ENCODE data around the gene SMCP. TPM values are rescaled to one million over a fixed set of nuclear protein-coding genes. Genes with fewer than 3 reads are reported as not detected.

SMCP gene
- total RNA-seq, 6 donors from 2014 or later = not detected

DNA sequence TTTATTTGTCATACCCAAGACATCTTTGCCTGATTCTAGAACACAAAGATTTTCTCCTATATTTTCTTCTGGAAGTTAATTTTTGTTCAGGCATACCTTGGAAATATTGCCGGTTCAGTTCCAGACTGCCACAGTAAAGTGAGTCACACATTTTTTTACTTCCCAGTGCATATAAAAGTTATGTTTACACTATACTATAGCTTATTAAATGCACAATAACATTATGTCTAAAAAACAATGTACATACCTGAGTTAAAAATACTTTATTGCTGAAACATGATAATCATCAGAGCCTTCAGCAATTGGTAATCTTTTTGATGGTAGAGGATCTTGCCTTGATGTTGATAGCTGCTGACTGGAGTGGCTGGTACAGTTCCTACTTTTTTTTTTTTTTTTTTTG lies 10.0 kb downstream of the SMCP start:
- 87 to 92% methylated on average over 1 of the region's 1 CpG for WGBS, 2 donors
- TF ChIP-seq CTCF (IDR thresholded peaks at IDR 0.05) (no peak), EP300 (IDR thresholded peaks at IDR 0.05) (no peak), POLR2AphosphoS5 (IDR thresholded peaks at IDR 0.05) (no peak), POLR2A (IDR thresholded peaks at IDR 0.05) (no peak)
- DNase-seq = no peak
- no peaks in the 10 kb centered on the region for H3K36me3 ChIP-seq
- H3K4me3 ChIP-seq = no peak overlapping the region
- no peaks in the 10 kb centered on the region for H3K9me3 ChIP-seq
- H3K4me1 ChIP-seq = no peaks in the 10 kb centered on the region
- no peak overlapping the region for H3K27ac ChIP-seq
- no peaks in the 10 kb centered on the region for H3K27me3 ChIP-seq
- ATAC-seq (ENCODE audit: low FRiP score in 2 of 2) = no peak

- Histone ChIP-seq H3K27ac (no peak overlapping the region), H3K4me3 (no peak overlapping the region), H3K36me3 (no peaks in the 10 kb centered on the region), H3K4me1 (no peaks in the 10 kb centered on the region), H3K27me3 (no peaks in the 10 kb centered on the region), H3K9me3 (no peaks in the 10 kb centered on the region)
- no peak for DNase-seq
- ATAC-seq (ENCODE audit: low FRiP score in 2 of 2) = no peak
- TF ChIP-seq CTCF (IDR thresholded peaks at IDR 0.05) = no peak
- no peak for TF ChIP-seq POLR2A (IDR thresholded peaks at IDR 0.05)
- TF ChIP-seq EP300 (IDR thresholded peaks at IDR 0.05) = no peak
- no peak for TF ChIP-seq POLR2AphosphoS5 (IDR thresholded peaks at IDR 0.05)
- WGBS, 2 donors = 83 to 86% methylated on average over 4 of the region's 4 CpGs
These were observed 20.9 kb downstream of the SMCP start for GRCh38 chr1:152899027-152899426.

DNA sequence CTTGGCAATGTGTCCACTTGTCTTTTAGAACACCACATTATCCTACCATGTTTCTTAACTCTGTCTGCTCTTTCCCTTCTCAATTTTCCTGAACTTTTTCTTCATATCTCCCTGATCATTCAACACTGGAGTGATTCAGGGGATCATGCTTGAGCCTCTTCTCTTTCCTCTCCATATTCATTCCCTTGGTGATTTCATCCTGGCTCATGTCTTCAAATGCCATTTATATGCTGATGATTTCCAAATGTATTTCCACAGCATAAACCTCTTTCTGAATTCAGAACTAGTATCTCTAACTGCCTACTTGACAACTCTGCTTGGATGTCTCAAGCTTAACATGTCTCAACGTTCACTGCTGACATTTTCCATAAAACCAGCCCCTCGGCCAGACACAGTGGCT lies 21.8 kb downstream of the SMCP start:
- ATAC-seq (ENCODE audit: low FRiP score in 2 of 2) (no peak), DNase-seq (no peak)
- Histone ChIP-seq H3K27me3 (no peaks in the 10 kb centered on the region), H3K9me3 (no peaks in the 10 kb centered on the region), H3K36me3 (no peaks in the 10 kb centered on the region), H3K4me1 (no peaks in the 10 kb centered on the region), H3K4me3 (no peak overlapping the region), H3K27ac (no peak overlapping the region)
- 48 to 80% methylated on average over 2 of the region's 2 CpGs for WGBS, 2 donors
- TF ChIP-seq EP300 (IDR thresholded peaks at IDR 0.05) = no peak
- TF ChIP-seq POLR2AphosphoS5 (IDR thresholded peaks at IDR 0.05) = no peak
- TF ChIP-seq CTCF (IDR thresholded peaks at IDR 0.05) = no peak
- no peak for TF ChIP-seq POLR2A (IDR thresholded peaks at IDR 0.05)

- no peak for TF ChIP-seq POLR2AphosphoS5 (IDR thresholded peaks at IDR 0.05)
- TF ChIP-seq POLR2A (IDR thresholded peaks at IDR 0.05) = no peak
- Histone ChIP-seq H3K4me3 (no peak overlapping the region), H3K9me3 (no peaks in the 10 kb centered on the region), H3K4me1 (no peaks in the 10 kb centered on the region), H3K36me3 (no peaks in the 10 kb centered on the region), H3K27ac (no peak overlapping the region), H3K27me3 (no peaks in the 10 kb centered on the region)
- no peak for DNase-seq
- ATAC-seq (ENCODE audit: low FRiP score in 2 of 2) = no peak
- 65 to 71% methylated on average over 5 of the region's 5 CpGs for WGBS, 2 donors
These were observed 23.5 kb downstream of the SMCP start for GRCh38 chr1:152901631-152902030.

- ATAC-seq (ENCODE audit: low FRiP score in 2 of 2) (no peak), DNase-seq (no peak)
- 57 to 64% methylated on average over 4 of the region's 4 CpGs for WGBS, 2 donors
- Histone ChIP-seq H3K4me3 (no peak overlapping the region), H3K27ac (no peak overlapping the region), H3K36me3 (no peaks in the 10 kb centered on the region), H3K4me1 (no peaks in the 10 kb centered on the region), H3K27me3 (no peaks in the 10 kb centered on the region), H3K9me3 (no peaks in the 10 kb centered on the region)
- TF ChIP-seq POLR2AphosphoS5 (IDR thresholded peaks at IDR 0.05) (no peak), CTCF (IDR thresholded peaks at IDR 0.05) (no peak)
These were observed 24.5 kb downstream of the SMCP start for GRCh38 chr1:152902636-152903035.
